Fibroblast of villous mesenchyme (primary cell): ENCODE results near the gene PPIP5K1. TPM values are rescaled to one million over a fixed set of nuclear protein-coding genes. Genes with fewer than 3 reads are reported as not detected.

ENCODE experiments used
- DNase-seq: peaks from one replicate; pipeline ENCODE4 v3.0.0-alpha.2; 2010; ENCODE audit warnings: low read depth
- H3K4me3 ChIP-seq: 2 replicates; pipeline ENCODE4 v1.5.1; 2011; ENCODE audit warnings: low read depth, mild to moderate bottlenecking, low read length
- total RNA-seq: library from RNA; depleted of rRNA; stranded (reverse); fragments of >200 nt; gene quantifications from 2 replicates; pipeline ENCODE4 v1.2.3, GENCODE V29; 2012
- TF ChIP-seq, protein P1 (sequence below): IDR thresholded peaks from 2 replicates; pipeline ENCODE4 v1.5.1; 2012; ENCODE audit warnings: low read depth, mild to moderate bottlenecking, low read length; ENCODE audit not compliant: insufficient read depth

The PPIP5K1 gene
- total RNA-seq, 1 donor: 28.5 TPM

DNA sequence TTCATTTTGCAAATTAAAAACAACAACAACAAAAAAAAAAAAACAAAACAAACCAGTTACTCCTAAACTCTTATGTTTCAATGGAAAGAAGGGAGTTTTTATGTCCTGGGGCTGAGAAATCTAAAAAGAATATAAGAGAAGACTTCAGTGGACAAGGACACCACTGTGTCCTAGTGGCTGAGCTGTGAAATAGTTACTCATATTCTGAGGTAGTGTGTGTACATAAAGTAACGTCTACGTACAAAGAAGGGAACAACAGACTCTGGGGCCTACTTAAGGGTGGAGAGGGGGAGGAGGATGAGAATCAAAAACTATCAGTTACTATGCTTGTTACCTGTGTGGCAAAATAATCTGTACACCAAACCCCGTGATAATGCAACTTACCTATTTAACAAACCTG lies 91.0 kb downstream of the PPIP5K1 start:
- TF ChIP-seq, protein P1, sequence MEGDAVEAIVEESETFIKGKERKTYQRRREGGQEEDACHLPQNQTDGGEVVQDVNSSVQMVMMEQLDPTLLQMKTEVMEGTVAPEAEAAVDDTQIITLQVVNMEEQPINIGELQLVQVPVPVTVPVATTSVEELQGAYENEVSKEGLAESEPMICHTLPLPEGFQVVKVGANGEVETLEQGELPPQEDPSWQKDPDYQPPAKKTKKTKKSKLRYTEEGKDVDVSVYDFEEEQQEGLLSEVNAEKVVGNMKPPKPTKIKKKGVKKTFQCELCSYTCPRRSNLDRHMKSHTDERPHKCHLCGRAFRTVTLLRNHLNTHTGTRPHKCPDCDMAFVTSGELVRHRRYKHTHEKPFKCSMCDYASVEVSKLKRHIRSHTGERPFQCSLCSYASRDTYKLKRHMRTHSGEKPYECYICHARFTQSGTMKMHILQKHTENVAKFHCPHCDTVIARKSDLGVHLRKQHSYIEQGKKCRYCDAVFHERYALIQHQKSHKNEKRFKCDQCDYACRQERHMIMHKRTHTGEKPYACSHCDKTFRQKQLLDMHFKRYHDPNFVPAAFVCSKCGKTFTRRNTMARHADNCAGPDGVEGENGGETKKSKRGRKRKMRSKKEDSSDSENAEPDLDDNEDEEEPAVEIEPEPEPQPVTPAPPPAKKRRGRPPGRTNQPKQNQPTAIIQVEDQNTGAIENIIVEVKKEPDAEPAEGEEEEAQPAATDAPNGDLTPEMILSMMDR: no peak
- no peak overlapping the region for H3K4me3 ChIP-seq
- no peak for DNase-seq

DNA sequence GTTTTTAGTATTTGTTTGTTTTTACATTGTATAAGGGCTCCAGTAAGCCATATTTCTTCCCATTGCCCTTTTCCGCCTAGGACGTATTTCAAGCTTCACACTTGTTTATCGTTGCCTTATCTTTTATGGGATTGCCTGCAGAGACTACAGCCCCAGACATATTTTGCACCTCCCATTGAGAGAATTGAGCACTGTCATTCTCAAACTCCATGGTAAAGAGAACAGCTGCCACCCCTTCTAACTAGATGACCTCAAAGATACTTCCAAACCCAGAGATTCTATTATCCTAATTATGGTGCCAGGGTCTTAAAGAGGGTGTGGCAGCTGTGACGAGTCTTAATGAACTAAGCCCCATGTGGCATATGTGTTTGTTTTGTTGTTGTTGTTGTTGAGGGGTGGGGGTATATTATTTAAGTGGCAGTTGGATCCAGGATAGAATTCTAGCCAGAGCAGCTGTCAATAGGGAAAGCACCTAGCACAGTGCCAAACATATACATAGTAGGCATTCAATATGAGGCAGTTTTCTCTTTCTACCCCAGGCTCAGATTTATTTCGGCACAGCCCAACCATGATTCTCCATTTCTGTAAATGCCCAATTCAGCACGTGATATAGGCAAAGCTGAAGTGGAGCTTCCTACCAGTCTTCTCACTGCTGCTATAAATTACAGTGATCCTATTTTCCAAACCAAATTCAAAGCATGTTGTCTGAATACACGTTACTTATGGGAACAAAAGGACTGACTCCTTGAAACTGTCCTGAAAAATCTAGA lies 96.1 kb downstream of the PPIP5K1 start:
- peak overlapping the region; percentile 97 for H3K4me3 ChIP-seq
- DNase-seq: no peak
- TF ChIP-seq, protein P1: no peak

DNA sequence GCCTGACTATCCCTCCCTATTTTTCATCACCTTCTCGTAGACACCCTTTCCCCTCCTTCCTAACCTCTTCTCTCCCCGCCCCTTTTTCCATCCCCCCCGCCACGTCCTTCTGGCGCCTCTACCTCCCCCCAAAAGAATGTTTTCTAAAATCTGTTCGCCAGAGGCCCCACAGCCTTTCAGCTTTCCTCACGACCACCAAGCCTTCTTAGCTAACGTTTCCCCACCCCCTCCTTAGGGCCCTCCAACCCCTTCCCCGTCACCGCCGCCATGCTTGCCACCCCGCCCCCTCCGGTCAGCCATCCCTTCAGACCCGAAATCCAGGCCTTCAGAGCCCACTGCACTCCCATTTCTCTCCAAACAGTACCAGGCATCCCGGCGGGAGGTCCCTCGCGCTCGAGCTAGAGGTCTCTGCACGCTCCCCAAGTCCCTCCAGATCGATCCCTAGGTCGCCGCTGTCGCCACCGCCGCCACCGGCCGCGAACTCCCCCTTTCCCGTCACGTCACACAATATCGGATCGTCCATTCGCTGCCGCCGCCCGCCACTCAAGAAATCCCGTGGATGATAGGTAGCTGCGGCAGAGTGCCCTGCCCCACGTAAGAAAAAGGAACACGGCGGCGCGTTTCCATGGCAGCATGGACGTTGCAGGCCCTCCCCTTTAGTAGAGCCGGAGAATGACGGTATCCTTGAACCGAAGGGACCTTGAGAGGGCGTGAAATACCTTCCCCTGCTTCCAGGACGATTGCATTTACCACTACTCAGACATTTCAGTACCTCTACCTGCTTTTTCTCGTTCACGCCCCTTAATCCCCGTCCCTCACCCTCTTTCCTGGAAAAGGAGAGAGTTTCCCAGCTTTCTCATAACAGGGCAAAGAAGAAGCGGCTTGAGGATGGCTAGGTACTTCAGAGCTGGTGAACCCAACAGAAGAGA lies 97.1 kb downstream of the PPIP5K1 start, which contains the start of gene TP53BP1:
Gene TP53BP1 (minus strand): TSS at position 484 of the 929 bp plus-strand sequence. CDS start 113 bp downstream, at position 371.
- TF ChIP-seq, protein P1: no peak
- peak within 1 kb of the TSS; percentile 97 for H3K4me3 ChIP-seq
- peak; percentile 96 for DNase-seq

GRCh38 chr15:43492266-43492665 lies 97.7 kb downstream of the PPIP5K1 start:
- TF ChIP-seq, protein P1: no peak
- peak; percentile 21 for DNase-seq
- peak overlapping the region; percentile 97 for H3K4me3 ChIP-seq

DNA sequence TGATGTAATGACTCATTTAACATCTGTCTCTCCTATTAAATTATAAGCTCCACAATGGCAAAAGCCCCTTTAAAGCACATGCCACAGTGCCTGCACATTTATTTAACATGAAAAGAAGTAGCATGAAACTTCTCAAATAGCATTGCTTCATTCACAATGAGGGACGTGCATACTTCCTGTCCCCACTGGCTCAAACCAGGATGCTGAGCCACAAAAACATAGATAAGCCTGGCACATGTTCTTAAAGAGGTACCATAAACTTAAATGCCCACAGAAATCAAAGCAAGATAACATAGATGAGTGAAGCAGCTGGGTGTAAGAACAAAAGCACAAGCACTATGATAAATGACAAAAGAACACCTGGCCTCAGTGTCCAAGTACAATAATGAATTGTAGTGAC lies 100.8 kb downstream of the PPIP5K1 start:
- TF ChIP-seq, protein P1: no peak
- H3K4me3 ChIP-seq: no peak overlapping the region
- no peak for DNase-seq

- H3K4me3 ChIP-seq: no peak overlapping the region
- TF ChIP-seq, protein P1: no peak
- no peak for DNase-seq
These were observed 101.2 kb downstream of the PPIP5K1 start for GRCh38 chr15:43488790-43489189.
